GM21717 (cell line): Measurements from ENCODE around the gene ZDHHC16.
"Not testable (repeated sequence)": the region's sequence is repeated elsewhere in the genome, so short reads cannot be mapped to it uniquely, and the experiment has no call there.

ENCODE experiments used
- ATAC-seq: cut with Tn5 transposase; IDR thresholded peaks from one replicate; pipeline ENCODE4 v1.9.1; 2021; ENCODE audit warnings: mild to moderate bottlenecking, moderate library complexity; ENCODE audit not compliant: unreplicated experiment

The ZDHHC16 gene

DNA sequence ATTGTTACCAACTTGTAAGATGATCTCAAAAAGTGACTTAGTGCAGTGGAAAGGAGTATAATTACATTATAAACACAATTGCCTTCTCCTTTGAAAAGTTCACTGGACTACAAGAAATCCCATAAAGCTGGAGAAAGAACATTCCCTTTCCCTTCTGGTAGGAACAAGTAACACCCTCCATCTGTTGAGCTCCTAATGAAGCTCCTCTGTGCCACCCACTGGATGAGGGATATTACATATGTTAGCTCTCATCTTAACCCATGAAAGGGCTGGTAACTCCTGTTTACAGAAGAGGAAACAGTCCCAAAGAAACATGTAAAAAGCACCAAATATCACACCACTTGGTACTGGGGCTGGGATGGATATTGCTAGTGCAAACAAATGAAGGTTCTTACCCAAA is 11.9 kb upstream of the ZDHHC16 start:
- ATAC-seq: no peak

DNA sequence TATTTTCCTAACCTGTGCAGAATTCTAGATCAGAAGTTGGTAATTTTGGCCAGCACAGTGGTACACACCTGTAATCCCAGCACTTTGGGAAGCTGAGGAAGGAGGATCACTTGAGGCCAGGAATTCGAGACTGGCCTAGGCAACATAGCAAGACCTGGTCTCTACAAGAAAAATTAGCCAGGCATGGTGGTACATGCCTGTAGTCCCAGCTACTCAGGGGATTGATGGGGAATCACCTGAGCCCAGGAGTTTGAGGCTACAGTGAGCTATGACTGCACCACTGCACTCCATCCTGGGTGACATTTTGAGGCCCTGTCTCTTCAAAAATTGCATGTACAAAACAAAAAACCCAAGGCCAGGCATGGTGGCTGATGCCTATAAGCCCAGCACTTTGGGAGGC is 11.4 kb upstream of the ZDHHC16 start:
- ATAC-seq: no peak

DNA sequence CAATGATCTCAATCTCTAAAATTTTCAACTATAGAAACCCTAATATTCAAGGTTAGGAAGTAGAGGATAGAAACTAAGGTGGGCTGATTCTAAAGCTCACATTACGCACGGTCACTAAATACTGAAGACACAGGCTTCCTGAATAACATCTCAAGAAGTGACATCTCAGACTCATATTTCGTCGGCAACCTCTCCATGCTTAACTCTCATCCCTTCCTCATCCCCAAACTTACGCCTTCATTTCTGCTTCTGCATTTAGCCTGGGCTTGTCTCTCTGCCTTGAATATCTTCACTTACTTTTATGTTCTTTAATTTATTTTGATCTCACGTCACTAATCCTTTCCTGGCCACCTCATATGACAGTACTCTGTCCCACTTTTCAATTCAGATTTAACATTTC is 10.8 kb upstream of the ZDHHC16 start:
- ATAC-seq: no peak

DNA sequence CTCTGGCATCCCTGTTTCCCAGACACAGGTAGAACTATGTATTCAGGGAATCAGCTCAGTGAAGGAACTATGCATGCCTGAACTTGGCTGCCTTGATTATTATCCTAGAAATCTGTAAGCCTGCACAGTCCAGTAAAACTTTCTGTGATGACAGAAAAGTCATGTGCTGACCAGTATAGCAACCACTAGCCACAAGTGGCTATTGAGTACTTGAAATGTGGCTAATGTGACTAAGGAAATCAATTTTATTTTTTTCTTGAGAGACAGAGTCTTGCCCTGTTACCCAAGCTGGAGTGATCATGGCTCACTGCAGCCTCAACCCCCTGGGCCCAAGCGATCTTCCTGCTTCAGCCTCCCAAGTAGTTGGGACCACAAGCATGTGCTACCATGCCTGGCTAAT is 3.7 kb upstream of the ZDHHC16 start:
- no peak for ATAC-seq

DNA sequence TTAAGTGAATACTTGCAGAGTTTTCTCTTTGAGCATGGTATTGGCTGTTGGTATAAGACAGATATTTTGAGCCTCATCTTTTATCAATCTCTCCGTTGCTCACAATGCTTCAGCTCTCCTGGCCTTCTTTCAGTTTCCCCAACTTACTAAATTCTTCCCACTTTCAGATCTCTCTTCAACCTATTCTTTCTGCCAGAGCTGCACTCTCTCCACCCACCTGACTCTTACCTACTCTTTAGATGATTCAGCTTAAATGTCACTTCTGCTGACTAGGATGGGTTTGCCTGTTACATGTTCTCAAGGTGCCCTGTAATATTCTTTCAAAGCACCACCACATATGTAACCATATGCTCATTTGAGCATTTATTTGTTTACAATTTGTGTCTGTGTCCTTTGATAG is 1.8 kb upstream of the ZDHHC16 start:
- ATAC-seq: no peak

DNA sequence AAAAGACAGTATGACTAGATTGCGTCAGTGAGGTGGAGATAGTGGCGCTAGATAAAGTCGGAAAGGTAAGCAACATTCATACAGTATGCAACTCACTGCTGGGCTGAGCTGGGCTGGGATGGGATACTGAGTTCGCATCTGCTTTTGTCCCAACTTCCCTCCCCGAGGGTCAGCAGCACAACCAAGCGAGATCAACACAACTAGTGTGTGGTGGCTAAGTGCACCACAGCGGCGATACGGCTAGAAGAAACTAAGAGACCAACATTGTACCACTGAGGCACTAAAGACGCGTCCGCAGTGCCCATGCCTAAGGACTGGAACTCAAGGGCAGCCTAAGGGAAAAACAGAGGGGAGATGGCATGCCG is 636 bp upstream of the ZDHHC16 start:
- ATAC-seq: no peak

DNA sequence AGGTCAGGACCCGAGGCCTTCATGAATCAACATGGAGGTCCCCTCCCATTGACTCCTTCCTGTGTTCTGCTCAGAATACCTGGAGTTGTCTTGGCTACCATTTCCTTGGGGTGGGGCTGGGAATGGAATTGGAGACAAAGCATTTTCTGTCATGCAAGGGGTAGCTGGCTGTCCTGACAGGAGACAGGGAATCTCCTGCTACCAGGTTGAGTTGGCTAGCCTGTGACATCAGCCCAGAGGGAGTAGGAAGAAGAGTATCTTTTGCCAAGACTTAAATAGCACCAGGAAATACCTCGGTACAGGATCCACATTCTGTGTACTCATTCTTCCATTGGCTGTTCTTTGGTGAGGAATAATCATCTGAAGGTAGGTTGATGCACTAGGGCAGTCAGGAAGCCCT is 4.9 kb downstream of the ZDHHC16 start:
- no peak for ATAC-seq

DNA sequence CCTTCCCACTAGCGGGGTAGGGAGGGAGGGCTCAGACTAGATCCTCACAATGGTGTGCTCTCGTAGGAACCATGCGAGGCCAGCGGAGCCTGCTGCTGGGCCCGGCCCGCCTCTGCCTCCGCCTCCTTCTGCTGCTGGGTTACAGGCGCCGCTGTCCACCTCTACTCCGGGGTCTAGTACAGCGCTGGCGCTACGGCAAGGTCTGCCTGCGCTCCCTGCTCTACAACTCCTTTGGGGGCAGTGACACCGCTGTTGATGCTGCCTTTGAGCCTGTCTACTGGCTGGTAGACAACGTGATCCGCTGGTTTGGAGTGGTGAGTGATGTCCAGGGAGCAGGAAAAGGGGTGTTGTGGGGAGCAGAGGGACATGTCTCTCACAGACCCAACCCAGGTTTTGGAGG is 5.6 kb downstream of the ZDHHC16 start:
- no peak for ATAC-seq

DNA sequence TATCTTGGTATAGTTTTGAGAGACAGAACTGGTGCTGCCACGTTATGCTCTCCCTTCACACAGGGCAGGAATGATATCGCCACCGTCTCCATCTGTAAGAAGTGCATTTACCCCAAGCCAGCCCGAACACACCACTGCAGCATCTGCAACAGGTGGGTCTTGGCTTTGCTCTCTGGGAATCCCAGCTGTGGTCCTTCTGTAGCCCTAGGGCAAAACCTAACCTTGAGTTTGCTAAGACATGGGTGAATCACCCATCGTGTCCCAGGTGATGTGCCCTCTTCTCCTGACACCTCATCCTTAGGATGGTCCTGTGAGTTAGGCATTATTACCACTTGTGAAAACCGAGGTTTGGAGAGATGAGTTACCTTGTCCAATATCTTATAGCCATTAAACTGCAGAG is 6.4 kb downstream of the ZDHHC16 start:
- no peak for ATAC-seq

DNA sequence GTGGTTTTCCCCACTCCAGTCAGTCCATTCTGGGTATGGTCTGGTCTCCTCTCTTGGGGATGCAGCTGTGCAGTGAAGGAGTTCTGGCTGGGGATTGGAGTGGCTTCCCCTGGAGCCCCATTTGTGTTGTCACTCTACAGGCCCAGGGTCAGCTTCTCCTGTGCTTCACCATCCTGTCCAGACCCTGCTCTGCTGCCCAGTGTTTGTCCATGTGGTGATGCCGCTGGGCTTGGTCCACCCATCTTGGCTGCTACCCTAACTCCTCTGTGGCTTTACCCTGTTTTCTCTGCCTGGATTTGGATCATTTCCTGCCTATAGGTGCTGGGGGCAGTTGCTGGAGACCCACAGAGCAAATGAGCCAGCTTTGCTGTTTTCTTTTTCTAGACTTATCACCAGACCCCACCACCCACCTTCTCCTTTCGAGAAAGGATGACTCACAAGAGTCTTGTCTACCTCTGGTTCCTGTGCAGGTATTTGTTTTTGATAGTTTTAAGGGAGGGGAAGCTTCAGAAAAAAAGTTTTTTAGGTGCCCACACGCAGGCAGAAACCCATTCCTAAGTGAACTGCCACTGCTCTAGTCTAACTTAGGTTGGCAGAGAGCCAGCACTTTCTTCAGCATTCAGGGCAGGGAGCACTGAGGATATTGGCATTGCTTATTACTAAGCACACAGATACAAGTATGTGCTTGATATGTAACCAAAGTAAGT is 8.5 kb downstream of the ZDHHC16 start:
- no peak for ATAC-seq

DNA sequence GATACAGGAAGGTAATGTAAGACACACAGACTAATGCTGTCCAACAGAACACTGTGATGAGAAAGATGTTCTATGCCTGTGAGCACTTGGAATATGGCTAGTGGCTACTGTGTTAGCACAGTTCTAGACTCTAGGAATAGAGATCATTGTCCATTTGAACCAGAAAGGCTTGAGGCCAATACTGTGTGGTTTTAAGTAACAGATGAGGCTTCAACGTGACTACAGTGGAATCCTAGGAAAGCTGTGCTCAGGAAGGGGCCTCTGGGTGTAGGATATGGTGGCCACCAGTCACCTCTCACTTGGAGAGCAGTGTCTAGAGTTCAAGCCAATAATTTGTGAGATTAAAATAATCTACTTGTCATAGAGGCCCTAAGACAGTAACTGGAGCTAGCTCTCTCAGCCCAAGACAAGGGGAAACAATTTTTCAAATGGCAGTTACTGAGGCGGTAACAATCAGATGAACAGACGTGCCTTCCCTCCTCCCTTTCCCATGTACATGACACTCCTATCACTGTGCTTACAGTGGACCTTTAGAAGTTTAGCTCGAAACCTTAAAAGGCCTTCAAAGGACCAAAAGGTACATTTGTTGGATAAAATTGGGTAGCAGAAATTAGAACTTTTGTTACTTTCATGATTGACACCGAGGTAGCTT is 10.2 kb downstream of the ZDHHC16 start:
- no peak for ATAC-seq

DNA sequence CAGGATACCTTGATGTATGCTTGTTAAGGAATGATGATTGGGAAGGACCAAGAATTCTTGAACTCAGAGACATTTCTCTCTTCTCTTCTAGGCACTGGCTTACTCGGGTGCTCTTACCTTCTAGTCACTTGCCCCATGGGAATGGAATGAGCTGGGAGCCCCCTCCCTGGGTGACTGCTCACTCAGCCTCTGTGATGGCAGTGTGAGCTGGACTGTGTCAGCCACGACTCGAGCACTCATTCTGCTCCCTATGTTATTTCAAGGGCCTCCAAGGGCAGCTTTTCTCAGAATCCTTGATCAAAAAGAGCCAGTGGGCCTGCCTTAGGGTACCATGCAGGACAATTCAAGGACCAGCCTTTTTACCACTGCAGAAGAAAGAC is 10.7 kb downstream of the ZDHHC16 start:
- ATAC-seq: no peak

DNA sequence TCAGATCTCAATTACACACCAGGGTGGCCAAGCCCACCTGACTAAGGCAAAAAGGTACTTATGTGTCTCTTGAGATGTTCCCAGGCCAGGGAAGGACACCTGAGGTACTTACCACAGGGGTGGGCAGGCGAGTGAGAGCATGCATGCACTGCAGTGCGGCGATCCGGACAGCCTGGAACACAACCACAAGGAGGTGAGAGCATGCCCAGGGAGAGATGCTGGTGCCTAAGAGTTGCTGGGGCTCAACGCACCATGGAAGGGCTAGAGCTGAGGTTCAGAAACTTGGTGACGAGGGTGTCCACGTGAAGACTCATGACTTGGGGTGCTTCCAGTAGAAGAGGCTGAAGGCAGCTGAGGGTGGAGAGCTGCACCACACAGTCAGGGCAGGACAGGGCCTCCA is 13.1 kb downstream of the ZDHHC16 start:
- ATAC-seq: no peak

DNA sequence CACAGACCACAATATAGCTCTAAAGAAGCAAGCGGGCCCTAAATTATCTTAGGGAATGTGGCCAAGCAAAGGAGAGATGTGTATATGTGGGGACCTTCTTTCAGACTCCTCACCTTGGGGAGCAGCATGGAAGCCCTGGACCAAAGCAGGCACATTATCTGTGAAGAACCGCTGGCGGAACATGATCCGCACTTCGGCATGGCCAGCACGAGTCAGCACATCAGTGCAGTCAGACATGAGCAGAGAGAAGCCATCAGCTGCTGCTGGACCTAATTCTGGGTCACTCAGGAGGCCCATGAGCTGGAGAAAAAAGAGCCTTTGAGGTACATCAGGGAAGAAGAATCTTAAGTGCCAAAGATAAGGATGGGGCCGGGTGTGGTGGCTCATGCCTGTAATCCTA is 14.0 kb downstream of the ZDHHC16 start:
- no peak for ATAC-seq

DNA sequence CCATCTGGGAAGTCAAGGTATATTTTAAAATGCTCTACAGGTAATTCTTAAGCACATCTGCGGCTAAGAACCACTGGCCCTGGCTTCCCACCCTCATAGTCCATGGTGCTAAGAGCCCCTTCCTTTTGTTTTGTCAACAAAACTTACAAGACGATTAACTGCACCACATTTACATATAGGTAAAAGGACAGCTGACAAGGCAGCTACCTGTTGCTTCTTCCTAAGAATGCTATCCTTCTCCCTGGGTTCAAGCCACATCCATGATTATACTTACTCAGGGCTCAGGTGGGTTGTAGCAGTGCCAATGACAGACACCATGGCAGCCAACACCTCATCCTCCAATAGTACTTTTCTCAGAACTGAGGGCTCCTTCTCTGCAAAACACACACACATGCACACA is 16.3 kb downstream of the ZDHHC16 start:
- ATAC-seq: no peak

DNA sequence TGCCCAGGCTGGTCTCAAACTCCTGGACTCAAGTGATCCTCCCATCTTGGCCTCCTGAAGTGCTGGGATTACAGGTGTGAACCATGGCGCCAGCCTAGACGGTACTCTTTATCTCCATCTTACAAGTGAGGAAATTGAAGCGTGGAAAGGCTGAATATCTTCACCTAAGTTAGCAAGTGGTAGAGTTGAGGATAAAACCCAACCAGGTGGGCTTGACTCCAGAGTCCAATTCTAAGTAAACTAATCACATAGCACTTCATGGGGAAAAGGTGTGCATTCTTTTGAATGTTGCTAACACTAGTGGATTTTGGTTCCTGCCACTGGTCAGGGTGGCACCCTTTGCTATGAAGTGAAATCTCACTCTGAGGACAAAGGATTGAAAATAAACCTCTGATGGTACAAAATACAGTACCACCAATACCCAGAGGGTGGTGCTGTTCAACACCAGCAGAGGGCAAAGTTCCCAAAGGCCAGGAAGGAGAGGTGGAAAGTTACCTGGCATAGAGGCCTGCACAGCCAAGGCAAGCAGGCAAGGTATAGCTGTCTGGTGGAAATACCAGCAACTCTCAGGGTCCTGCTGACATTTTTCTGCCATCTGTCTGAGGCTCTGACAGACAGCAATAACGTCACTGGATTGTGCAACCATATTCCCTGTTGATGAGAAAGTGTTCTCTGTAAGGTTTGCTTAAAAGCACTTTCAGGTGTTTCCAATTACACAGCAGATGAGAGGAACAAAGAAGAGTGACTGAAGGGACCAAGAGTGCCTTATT is 17.6 kb downstream of the ZDHHC16 start:
- ATAC-seq: no peak

DNA sequence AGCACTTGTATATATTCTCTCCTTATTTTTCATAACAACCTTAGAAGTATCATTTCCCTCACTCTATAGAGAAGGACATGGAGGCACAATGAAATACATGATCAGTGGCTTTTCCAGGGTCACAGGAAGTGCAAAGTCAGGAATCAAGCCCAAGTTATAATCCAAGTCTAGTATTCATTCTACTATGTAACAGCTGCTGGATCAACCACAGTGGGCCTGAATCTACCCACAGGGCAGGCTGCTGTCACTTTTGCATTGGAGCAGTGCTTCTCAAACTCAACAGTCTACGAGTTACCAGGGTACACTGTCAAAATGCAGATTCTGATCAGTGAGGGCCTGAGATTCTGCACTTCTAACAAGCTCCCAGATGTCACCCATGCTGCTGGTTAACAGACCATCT is 18.3 kb downstream of the ZDHHC16 start:
- ATAC-seq: no peak

DNA sequence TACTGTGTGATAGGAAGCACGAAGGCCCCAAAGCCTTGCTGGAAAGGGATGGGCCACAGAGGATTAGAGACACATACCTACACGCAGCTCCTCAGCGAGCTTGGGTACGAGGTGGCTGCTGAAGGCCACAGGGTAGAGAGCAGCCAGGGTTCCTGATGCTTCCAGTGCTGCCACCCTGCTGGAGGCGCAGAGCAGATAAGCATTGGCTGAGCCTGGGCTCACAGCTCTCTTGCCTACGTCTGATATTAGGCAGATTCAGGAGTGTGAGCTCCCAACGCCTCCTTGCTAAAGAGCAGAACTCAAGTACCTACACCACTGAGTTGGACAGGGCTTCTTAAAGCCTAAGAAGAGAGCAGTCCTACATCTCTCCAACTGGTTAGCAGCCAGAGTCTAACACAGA is 20.0 kb downstream of the ZDHHC16 start:
- no peak for ATAC-seq

DNA sequence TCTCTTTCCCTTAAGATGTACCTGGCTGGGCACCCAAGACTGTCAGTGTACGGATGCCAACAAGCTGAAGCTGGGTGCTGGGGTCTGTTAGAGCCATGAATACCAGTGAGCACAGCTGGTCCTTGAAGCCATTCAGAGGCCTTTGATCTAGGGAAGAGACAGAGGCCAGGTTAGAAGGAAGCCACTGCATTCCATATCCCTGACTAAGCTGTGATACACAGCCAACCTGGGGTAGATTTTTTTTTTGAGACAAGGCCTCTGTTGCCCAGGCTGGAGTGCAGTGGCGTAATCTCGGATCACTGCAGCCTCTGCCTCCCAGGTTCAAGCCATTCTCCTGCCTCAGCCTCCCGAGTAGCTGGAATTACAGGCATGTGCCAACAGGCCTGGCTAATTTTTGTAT is 20.8 kb downstream of the ZDHHC16 start:
- no peak for ATAC-seq

DNA sequence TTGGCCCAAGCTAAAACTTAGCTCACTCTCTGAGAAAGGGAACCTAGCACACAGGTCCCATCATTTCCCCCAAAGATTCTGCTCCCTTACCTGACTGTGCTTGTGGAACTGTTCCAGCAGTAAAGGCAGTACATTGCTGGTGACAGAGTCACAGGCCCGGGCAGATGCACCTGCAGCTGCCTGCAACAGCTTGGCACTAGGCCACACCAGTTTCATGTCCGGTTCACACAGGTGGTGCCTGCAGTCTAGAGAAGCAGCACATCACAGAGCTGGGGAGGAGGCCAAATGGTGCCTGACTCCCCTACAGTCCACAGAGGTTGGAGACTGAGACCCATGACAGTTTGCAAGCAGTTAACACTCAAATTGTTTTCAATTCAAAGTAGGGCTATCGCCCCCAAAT is 22.2 kb downstream of the ZDHHC16 start:
- no peak for ATAC-seq

DNA sequence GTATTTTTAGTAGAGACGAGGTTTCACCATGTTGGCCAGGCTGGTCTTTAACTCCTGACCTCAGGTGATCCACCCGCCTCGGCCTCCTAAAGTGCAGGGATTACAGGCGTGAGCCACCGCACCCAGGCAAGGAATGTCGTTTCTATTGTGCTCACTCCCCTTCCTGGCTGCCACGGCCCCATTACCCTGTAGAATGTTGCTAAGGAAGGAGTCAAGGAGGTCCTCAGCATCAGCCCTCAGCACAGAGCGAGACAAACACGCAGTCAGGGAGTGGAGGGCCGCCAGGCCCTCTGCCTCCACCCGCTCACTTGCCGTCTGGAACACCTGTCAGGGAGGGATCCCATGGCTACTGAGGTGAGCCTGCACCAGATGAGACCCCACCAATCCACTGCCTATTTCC is 22.8 kb downstream of the ZDHHC16 start:
- ATAC-seq: not testable (repeated sequence)

DNA sequence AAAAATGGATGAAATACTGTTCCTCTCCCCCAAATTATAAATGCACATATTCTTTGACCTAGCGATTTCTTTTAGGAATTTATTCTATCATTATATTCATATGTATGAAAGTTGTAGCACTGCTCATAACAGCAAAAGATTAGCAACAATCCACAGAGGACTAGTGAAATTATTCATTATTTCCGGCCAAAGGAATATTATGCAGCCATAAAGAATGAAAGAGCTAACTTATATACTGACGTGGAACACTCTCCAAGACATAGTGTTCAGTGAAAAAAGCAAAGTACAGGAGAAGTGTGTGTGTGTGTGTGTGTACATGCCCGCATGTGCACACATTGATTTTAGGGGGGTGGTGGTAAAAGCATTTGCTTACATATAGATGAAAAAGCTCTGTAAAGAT is 28.9 kb downstream of the ZDHHC16 start:
- no peak for ATAC-seq
